Measurements from ENCODE around the gene GLYATL1B.
"Not testable (repeated sequence)": the region's sequence is repeated elsewhere in the genome, so short reads cannot be mapped to it uniquely, and the experiment has no call there.

Gene GLYATL1B

GRCh38 chr11:59086007-59086406 lies at the start of gene GLYATL1B:
Gene GLYATL1B (plus strand): TSS chr11:59086307. CDS start chr11:59086307, 0 bp downstream.
- DNase-seq (ENCODE audit: low read depth): not testable (repeated sequence)

GRCh38 chr11:59036542-59036941 lies 49.6 kb upstream of the GLYATL1B start:
- DNase-seq (ENCODE audit: low read depth): not testable (repeated sequence)

GRCh38 chr11:59037434-59037833 lies 48.7 kb upstream of the GLYATL1B start:
- not testable (repeated sequence) for DNase-seq (ENCODE audit: low read depth)

GRCh38 chr11:59040607-59041006 lies 45.5 kb upstream of the GLYATL1B start:
- DNase-seq (ENCODE audit: low read depth): no peak

- not testable (repeated sequence) for DNase-seq (ENCODE audit: low read depth)
Measured at GRCh38 chr11:59051383-59051782, 34.7 kb upstream of the GLYATL1B start.

- not testable (repeated sequence) for DNase-seq (ENCODE audit: low read depth)
Measured at GRCh38 chr11:59052355-59052754, 33.8 kb upstream of the GLYATL1B start.

- peak; percentile 67 for DNase-seq (ENCODE audit: low read depth)
Measured at GRCh38 chr11:59053387-59053786, 32.7 kb upstream of the GLYATL1B start.

- DNase-seq (ENCODE audit: low read depth): peak; percentile 64
Measured at GRCh38 chr11:59058120-59059033, 27.7 kb upstream of the GLYATL1B start.

- not testable (repeated sequence) for DNase-seq (ENCODE audit: low read depth)
Measured at GRCh38 chr11:59060096-59060495, 26.0 kb upstream of the GLYATL1B start.

- no peak for DNase-seq (ENCODE audit: low read depth)
Measured at GRCh38 chr11:59062602-59063529, 23.2 kb upstream of the GLYATL1B start.

GRCh38 chr11:59063996-59064727 lies 21.9 kb upstream of the GLYATL1B start:
- DNase-seq (ENCODE audit: low read depth): not testable (repeated sequence)

- no peak for DNase-seq (ENCODE audit: low read depth)
Measured at GRCh38 chr11:59069087-59069486, 17.0 kb upstream of the GLYATL1B start.

GRCh38 chr11:59076876-59077571 lies 9.1 kb upstream of the GLYATL1B start:
- no peak for DNase-seq (ENCODE audit: low read depth)

- no peak for DNase-seq (ENCODE audit: low read depth)
Measured at GRCh38 chr11:59078435-59078834, 7.7 kb upstream of the GLYATL1B start.

GRCh38 chr11:59079086-59079485 lies 7.0 kb upstream of the GLYATL1B start:
- DNase-seq (ENCODE audit: low read depth): no peak

- not testable (repeated sequence) for DNase-seq (ENCODE audit: low read depth)
Measured at GRCh38 chr11:59080421-59080820, 5.7 kb upstream of the GLYATL1B start.

- not testable (repeated sequence) for DNase-seq (ENCODE audit: low read depth)
Measured at GRCh38 chr11:59081430-59082020, 4.6 kb upstream of the GLYATL1B start.

GRCh38 chr11:59088162-59088561 lies 2.1 kb downstream of the GLYATL1B start:
- no peak for DNase-seq (ENCODE audit: low read depth)

GRCh38 chr11:59093576-59093975 lies 7.5 kb downstream of the GLYATL1B start:
- DNase-seq (ENCODE audit: low read depth): not testable (repeated sequence)

GRCh38 chr11:59095225-59095624 lies 9.1 kb downstream of the GLYATL1B start:
- DNase-seq (ENCODE audit: low read depth): not testable (repeated sequence)
